ENCODE results near the gene SKP1.
"Not testable (repeated sequence)": the region's sequence is repeated elsewhere in the genome, so short reads cannot be mapped to it uniquely, and the experiment has no call there.

The SKP1 gene

DNA sequence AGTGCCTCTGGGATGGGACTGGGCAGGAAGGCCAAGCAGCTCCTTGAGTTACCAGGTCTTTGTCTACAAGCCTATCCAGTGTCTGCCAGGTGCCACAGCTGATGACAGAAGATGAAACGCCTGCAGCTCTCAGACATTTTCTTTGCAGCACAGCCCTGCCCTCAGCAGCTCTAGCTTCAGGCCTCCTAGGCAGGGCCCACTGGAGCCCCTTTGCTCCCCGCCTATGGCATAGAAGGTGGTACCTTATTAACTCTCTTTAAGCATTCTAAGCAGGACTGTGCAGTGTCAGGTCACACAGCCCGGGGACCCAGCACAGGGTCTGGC lies 1.3 kb upstream of the SKP1 start:
- DNase-seq (ENCODE audit: extremely low read depth in 1 of 2, low read depth in 1 of 2), result no peak

DNA sequence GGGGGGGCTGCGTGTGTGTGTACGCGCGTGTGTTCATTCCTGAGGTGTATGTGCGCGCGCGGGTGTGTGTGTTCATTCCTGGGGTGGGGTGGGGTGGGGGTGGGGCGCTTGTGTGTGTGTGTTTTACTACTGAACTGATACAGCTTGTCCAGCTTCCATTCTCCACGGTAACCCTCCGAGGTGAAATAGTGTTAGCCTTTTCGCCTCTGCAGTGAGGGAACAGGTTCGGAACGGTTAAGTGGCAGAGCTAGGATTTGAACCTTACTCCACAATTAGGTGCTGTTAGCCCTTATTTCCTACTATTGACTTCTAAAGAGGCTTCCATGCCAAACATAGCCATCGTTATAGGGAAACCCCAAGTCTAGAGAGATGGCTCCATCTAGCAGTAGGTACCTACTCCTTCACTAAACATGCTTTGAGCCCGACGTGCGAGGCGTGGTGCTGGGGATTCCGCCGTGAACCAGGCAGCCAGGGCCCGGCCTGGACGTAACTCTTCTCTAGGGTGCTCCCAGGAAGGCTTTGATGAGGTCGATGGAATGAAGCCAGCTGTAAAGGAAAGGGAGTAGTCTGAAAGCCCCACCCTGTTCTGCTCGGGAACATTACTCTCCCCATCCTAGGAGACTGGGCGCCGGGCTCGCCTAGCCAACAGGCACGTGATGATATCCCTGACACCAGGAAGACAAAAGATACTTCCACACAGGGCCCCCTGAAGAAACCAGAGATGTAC lies 782 bp upstream of the SKP1 start:
- no peak for DNase-seq (ENCODE audit: extremely low read depth in 1 of 2, low read depth in 1 of 2)

DNA sequence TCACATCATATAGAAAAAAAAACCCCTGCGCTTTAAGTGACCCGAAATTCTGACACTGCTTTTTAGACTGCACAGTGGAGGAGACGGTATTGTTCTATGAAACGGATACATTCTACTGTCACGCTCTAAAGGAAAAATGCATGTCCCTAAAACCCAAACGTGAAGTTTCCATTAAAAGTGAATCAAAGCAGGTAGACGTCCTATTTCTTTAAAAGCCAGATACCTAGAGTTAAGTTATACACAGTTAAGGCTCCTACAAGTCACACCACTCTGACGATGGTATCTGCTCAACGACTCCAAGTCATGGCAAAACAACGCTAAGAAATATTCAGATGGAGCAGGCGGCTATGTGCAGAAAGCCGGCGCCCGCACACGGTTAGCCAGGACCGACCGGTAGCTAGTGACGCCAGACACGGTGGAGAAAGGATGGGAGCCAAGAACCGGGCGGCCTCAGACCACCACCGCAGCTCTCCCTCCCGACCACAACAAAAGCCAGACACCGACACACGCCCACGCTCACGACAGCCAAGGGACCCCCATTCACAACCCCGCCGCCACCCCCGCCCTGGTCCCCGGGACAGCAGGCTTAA lies 734 bp downstream of the SKP1 start:
- peak in 1 of 2 donors; percentile 8 for DNase-seq (ENCODE audit: extremely low read depth in 1 of 2, low read depth in 1 of 2)

DNA sequence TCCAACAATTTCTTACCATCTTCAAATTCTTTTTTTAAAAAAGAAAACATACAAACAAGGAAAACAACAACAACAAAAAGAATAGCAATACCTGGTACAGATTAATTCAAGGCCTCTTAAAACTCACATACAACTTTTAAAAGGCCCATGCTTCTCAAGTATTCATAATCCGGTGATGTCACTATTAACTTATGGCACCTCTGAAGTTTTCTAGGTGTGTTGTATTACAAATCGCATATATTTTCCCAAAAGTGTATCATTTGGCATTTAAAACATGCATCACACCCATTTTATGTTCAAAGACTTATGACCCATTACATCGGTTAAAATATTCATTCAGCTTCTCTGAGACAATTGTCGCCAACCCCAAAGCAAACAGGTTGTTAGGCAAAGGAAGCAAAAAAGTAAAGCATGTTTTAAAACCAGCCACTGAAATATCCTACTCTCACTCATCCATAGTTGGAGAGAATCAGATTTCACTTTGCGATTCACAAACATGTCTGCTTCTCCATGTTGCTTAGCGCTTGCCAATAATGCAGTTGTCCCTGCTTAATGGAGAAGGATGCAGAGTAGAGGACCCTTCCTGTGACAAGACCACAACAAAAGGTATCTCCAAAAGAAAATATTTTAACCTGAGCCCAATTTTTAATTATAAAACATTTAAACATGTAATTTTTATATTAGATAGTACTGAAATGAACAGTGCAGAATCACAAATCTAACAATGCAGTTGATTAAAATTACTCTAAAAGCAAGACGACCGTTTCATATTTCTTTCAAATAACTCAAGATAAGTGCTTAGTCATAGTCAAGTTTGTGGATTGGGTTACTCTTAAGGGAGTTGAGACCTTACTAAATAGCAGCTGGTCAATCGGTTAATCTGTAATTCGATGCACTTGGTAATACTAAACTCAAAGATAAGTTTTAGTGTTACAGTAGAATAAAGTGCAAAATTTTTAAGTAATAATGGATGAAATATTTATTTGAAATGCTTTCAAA lies 1.6 kb downstream of the SKP1 start:
- no peak for DNase-seq (ENCODE audit: extremely low read depth in 1 of 2, low read depth in 1 of 2)

DNA sequence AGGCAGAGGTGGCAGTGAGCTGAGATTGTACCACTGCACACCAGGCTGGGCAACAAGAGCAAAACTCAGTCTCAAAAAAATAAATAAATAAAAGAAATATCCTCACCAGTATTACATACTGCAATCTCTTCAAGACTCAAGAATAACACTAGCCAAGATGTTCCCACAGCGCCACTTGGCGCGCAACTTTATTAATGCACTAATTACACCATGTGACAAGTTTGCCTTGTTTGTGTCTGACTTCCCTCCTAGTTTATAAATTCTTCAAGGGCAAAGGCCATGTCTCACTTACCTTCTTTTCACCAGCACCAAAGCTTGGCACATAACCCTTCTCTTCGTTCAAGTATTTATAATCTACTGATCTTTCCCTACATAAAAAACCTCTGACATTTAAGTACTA lies 4.8 kb downstream of the SKP1 start:
- no peak for DNase-seq (ENCODE audit: extremely low read depth in 1 of 2, low read depth in 1 of 2)

DNA sequence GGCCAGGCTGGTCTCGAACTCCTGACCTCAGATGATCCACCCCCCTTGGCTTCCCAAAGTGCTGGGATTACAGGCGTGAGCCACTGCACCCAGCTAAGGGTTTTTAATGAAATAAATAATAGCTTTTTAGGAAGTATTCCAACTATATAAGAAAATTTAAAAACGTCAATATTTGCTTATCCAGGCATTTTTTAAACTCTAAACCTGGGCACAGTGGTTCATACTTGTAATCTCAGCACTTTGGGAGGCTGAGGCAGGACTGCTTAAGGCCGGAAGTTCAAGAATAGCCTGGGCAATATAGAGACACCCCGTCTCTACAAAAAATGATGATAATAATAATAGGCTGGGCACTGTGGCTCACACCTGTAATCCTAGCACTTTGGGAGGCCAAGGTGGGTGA lies 14.2 kb downstream of the SKP1 start:
- DNase-seq (ENCODE audit: extremely low read depth in 1 of 2, low read depth in 1 of 2), result no peak

DNA sequence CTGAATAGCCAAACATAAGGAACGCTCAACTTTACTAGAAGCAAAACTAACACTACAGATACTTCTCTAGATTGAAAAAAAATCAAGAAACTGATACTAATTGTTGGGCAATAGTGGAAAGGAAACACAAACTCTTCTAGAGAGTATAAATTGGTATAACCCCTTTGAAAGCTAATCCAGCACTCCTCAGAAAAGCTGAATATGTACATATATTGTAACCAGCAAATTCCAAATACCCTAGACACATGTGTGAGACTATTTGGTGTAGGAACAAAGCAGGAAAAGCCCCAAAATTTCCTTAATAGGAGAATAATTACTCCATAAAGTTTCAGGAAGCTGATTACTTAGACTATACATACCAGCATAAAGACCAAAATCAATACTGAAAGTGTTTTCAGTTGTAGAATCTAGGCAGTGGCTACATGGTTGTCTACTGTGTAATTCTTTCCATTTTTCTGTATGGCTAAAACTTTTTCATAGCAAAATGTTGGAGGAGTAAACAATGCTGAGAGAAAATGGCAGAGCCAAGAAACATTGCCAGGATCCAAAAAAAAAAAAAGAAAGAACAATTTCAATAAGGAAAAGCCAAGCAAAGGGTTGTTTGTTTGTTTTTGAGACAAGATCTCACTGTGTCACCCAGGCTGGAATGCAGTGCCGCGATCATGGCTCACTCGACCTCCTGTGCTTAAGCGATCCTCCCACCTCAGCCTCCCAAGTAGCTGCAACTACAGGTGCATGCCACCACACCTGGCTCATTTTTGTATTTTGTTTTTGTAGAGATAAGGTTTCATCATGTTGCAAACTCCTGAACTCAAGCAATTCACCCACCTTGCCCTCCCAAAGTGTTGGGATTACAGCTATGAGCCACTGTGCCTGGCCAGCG lies 15.0 kb downstream of the SKP1 start:
- DNase-seq (ENCODE audit: extremely low read depth in 1 of 2, low read depth in 1 of 2), result no peak

DNA sequence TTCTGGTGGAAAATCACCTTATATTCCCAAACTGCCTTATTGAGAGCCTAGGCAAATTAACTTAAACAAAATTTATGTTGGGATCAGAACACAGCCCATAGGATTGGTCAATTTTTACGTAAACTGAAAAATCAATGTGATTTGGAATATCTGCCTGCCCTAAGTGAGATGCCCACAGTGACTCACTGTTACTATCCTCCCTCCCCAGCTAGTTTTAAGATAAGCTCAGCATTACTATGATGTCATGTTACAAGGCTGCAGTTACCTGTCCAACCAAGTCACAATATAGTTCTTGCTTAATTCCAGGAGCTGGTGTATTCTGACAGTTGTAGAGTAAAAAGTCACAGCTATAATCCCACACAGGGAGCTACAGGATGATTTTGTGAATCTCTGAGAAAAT lies 23.1 kb downstream of the SKP1 start:
- no peak for DNase-seq (ENCODE audit: extremely low read depth in 1 of 2, low read depth in 1 of 2)

DNA sequence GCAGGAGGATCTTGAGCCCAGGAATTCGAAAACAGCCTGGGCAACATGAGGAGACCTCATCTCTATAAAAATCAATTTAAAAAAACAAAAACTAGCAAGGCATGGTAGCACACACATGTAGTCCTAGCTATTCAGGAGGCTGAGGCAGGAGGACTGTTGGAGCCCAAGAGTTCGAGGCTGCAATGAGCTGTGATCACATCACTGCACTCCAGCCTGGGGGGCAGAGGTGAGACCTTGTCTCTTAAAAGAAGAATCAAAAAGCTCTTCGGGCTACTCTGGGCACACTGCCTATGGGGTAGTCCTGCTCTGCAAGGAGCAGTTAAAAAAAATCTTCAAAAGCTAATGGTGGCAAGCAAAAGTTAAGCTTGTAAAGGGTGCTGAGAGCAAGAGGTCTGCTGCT lies 23.5 kb downstream of the SKP1 start:
- no peak for DNase-seq (ENCODE audit: extremely low read depth in 1 of 2, low read depth in 1 of 2)

DNA sequence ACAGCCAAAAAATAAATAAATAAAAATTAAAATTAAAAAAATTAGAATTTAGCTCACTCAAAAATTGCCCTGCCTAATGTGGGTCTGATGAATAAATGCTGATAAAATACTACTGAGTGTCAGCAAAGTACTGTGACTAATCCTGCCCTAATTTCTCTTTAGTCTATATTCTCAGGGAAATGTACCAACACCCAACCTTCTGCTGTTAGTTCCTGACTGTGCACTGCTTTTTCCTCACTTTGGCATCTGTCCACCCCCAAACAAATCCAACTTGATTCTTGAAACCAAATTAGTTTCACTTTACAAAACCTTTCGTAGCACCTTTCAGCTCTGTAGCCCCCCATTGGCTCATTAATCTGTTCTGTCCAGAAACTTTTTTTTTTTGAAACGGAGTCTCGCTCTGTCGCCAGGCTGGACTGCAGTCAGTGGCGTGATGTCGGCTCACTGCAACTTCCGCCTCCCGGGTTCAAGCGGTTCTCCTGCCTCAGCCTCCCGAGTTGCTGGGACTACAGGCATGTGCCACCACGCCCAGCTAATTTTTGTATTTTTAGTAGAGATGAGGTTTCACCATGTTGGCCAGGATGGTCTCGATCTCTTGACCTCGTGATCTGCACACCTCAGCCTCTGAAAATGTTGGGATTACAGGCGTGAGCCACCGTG lies 24.4 kb downstream of the SKP1 start:
- DNase-seq (ENCODE audit: extremely low read depth in 1 of 2, low read depth in 1 of 2), result not testable (repeated sequence)

DNA sequence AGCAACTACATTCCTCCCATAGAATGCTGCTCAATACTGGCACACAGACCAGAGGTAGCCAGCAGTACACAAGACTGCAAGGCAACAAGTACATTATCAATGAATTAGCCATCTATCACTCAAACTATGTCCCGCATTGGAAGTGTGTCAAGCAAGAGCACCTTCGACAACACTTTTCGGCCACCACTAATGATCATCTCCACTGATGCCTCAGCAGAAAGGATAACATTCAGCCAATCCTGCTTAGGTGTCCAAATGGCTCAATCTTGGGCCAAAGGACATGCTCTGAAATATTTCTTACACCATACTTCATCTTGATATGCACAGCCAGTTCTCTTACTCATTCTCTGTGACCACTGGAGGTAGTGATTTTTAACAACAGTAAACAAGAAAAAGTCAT lies 25.0 kb downstream of the SKP1 start:
- DNase-seq (ENCODE audit: extremely low read depth in 1 of 2, low read depth in 1 of 2), result no peak

DNA sequence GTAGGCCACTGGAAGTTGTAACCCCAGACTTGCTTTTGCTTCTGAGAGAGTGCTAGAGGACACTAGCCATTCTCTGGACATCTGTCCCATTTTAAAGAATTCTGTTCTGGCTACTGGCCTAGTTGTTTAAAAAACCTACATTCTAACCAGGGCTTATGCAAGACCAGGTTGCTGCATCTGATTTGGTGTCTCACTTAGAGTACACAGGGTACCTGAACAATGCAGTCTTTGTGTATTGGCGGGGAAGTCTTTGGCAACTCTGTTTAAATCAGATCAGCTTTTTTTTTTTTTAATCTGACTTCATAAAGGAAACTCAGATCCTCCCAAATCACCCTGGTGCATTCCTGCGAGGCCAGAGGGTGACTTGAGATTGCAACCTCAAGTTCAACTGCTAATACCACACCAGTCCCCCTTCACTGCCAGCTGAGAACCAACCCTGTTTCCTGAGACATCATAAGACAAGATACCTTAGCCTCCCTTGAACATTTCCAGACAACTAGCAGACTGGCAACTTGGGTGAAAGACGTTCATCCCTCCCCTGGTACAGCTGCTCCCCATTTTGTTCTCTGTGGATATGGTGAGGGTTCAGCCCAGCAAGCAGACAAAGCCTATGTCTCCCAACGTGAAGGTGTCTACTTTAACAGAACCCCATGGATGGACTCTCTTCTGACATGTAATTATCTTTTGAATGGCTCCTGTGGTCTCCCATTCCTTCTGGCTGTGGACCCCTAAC lies 27.0 kb downstream of the SKP1 start:
- no peak for DNase-seq (ENCODE audit: extremely low read depth in 1 of 2, low read depth in 1 of 2)

DNA sequence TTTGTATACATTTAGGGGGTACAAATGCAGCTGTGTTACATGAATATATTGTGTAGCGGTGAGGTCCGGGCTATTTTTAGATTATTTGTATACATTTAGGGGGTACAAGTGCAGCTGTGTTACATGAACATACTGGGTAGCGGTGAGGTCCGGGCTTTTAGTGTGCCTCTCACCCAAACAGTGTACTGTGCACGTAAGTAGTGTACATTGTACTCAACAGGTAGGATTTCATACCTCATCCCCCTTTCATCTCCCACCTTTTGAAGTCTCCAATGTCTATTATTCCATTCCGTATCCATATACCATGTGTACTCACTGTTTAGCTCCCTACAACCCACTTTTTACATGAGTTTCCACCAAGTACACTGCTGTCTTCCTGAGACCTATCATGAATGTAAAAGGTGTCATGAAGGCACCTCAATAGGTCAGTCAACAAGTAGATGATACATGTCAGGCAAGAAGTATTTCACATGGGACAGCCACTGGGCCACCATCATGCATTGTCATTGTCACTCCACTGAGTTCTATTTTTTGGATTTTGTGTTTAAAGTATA lies 27.7 kb downstream of the SKP1 start:
- no peak for DNase-seq (ENCODE audit: extremely low read depth in 1 of 2, low read depth in 1 of 2)

DNA sequence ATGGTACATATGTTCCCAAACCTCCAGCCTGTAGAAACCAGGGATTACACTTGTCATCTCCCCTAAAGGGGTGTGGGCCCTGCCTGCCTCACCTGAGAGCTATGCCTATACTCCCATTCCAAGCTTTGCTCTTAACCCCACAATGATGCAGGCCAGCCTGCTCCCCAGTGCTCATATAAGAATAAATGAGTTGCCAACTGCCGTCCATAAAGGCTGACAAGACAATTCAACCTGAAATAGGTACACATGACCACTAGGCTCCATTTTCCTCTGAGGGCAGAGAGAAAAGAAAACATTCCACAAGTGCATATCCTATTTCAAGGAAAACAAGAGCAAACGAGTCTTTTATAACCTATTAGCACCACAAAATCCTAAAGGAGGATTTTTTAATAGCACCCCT lies 28.4 kb downstream of the SKP1 start:
- DNase-seq (ENCODE audit: extremely low read depth in 1 of 2, low read depth in 1 of 2), result no peak

DNA sequence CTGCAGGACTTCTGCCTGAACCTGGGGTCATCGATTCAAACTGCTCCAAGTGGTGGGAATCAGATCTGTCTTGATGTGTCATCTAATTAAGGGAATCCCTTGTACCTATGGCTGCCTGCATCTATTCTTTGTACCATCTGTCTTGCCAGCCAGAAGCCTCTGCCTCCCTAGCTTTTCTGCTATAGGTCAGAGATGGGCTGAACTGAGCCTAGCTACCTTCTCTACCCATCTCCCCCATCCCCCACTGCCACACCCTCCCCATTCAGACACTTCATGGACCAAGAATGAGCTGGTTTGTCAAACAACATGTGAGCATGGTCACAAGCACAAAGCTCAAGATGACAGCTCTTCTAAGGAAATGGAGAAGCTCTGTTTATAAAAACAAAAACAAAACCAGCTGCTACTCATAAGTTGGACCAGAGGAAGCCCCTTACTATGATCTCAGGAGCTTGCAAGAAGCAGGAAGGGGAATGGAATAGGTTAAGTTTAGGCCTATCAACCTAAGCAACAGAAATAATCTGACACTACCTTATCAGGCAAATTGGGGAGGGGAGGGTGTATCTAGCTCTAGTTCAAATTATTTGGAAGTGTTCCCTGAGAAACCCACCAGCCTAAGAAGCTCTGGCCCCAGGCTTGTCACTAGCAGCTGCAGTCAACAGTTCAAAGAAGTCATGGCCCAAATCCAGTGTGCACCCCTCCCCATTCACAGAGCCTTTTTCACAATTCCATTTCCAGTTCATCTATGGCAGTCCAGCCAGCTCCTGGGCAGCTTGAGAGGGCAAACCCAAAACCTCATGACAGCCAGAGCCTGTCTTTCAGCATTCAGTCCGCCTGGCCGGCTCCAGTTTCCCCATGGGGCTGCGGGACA lies 29.9 kb downstream of the SKP1 start:
- DNase-seq (ENCODE audit: extremely low read depth in 1 of 2, low read depth in 1 of 2), result no peak

DNA sequence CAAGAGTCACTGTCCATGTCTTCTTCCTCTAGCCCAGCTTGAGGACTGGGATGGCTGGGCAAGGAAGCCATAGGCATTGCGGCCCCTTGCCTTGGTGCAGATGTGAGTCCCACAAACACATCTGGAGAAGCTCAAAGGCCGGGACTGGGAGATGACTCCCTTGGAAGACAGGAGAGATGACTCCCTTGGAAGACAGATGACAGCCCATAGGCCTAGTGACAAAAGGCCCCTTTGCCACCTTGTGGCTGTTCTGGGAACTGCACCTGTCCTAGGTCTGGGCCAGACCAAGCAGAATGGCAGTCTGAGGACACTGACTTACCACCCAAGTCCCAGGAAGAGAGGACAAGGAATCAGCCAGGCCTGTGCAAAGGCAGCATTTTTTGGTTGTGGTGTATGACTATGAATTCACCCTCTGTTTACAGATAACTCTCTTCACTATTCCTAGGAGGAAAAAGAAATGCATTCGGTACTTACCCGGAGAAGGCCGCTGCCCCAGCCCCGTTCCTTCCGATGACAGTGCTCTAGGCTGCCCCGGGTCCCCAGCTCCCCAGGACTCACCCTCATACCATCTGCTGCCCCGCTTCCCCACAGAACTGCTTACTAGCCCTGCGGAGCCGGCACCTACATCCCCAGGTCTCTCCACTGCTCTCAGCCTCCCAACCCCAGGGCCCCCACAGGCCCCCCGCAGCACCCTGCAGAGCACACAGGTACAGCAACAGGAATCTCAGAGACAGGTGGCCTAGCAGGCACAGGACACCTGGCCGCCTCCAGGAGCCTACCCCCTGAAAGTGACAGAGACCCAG lies 30.8 kb downstream of the SKP1 start:
- peak; percentile 67 to 74 for DNase-seq (ENCODE audit: extremely low read depth in 1 of 2, low read depth in 1 of 2)

DNA sequence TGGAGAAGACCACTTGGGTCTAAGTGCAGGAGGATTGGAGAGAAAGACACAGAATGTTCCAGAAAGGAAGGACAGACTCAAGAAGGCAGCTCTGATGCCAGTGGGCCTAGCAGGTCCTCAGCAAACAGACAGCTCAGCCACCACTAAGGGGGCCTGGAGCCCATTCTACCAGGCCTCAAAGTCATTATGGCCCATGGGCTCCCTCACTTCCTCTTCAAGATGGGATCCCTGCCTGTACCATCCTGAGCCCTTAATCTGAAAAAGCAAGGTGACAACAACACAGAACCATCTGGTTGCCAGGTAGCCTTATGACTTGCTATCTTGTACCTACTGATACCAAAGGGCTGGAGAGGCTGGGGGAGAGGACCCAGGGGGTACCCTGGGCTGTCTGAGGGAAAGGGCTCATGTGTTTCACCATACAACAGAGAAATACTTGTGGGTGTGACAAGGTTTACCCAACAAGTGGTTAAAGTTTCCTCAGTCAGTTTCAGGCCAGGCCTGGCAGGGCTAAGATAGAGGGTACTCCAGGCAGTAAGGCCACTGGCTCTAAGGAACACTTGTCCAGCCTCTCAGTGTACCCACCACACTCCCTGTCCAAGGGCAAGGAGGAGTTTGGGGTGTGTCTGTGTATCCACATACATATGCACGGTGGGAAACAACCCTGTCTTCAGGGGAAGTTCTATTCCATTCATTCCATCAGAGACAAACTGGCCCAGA lies 31.6 kb downstream of the SKP1 start:
- DNase-seq (ENCODE audit: extremely low read depth in 1 of 2, low read depth in 1 of 2), result no peak

Data from activated CD8-positive, alpha-beta memory T cell treated with anti-CD3 and anti-CD28 coated beads for 1 hour (primary cell).